Adrenal gland (tissue), 12 donors: ENCODE measurements around the gene CCDC148. TPM values are rescaled to one million over a fixed set of nuclear protein-coding genes. Genes with fewer than 3 reads are reported as not detected.
A peak's percentile ranks its signal among the peaks of the same experiment; 100 is the strongest.

Experiments used
- DNase-seq, 7 donors: peaks; one replicate each; pipeline ENCODE4 v3.0.0-alpha.2; 2019 to 2020
- H3K27ac ChIP-seq, 5 donors: fragments of 200-600 bp; sonication (generic) in 4 of 5; 1 replicate in 3 of 5; 2 replicates in 2 of 5; pipeline versions ENCODE4 v1.5.1 to v1.8.0; 2016 to 2020; ENCODE audit warnings: mild to moderate bottlenecking in 1 of 5
- H3K27me3 ChIP-seq: fragments of 200-600 bp; 2 replicates; pipeline ENCODE4 v1.8.0; 2021
- H3K36me3 ChIP-seq, 2 donors: fragments of 200-600 bp; replicated peaks in 1 of 2; 1 replicate in 1 of 2; 2 replicates in 1 of 2; pipeline versions ENCODE4 v1.5.1 to v1.8.0; 2018 to 2022
- H3K4me1 ChIP-seq, 2 donors: fragments of 200-600 bp; replicated peaks in 1 of 2; 1 replicate in 1 of 2; 2 replicates in 1 of 2; pipeline versions ENCODE4 v1.5.1 to v1.8.0; 2018 to 2021
- H3K4me3 ChIP-seq, 4 donors: fragments of 200-600 bp; sonication (generic) in 3 of 4; one replicate each; pipeline ENCODE4 v1.5.1; 2016 to 2018
- H3K9me3 ChIP-seq, 3 donors: fragments of 200-600 bp; sonication (generic) in 1 of 3; replicated peaks in 1 of 3; 1 replicate in 2 of 3; 2 replicates in 1 of 3; pipeline versions ENCODE4 v1.5.1 to v1.8.0; 2016 to 2021
- POLR2A ChIP-seq, 2 donors: fragments of 450-650 bp; IDR thresholded peaks; one replicate each; pipeline ENCODE4 v1.6.1; 2017; ENCODE audit warnings: antibody characterized with exemption in 2 of 2, mild to moderate bottlenecking in 2 of 2, moderate library complexity in 1 of 2
- WGBS, 4 donors: extraction: QIAGEN DNeasy Blood & Tissue Kit in 2 of 4; methylation state at CpG; one replicate each; pipeline versions ENCODE4 v1.1.5 to v1.1.7; 2013 to 2017; 5-methylcytosine and 5-hydroxymethylcytosine counted together
- intact Hi-C, 2 donors: fragments of 100-400 bp; cut with DNase I; formaldehyde crosslinking; loops; one replicate each; pipeline versions ENCODE4 v1.14.1 to v1.15.0; 2022 to 2023
- polyA plus RNA-seq, 3 donors: library from polyadenylated mRNA; stranded (reverse); fragments of 200-250 nt in 2 of 3; fragments of 350-450 nt in 1 of 3; fragmentation: Illumina TruSeq in 1 of 3; extraction: RNeasy Lipid Tissue Mini Kit (QIAGEN cat#74804) in 1 of 3; gene quantifications; one replicate each; pipeline ENCODE4 v1.2.3, GENCODE V29; 2013 to 2014
- total RNA-seq, 9 donors: library from RNA; depleted of rRNA in 4 of 9; stranded (reverse); fragments of >200 nt in 4 of 9; fragments of 120-200 nt in 1 of 9; fragmentation: NEBNext Ultra II Directional in 1 of 9; extraction: Animal tissue kit (Norgen Biotek cat#: 25700) in 1 of 9; gene quantifications; one replicate each; pipeline versions ENCODE4 v1.1.0 to v1.2.4, GENCODE V29; 2013 to 2023
- TF ChIP-seq, protein P1 (sequence below), 6 experiments: fragments of 450-650 bp in 4 of 6; fragments of 200-600 bp in 2 of 6; sonication (generic) in 1 of 6; IDR thresholded peaks; 1 replicate in 5 of 6; 2 replicates in 1 of 6; pipeline versions ENCODE4 v1.5.1 to v1.8.0; 2016 to 2021; ENCODE audit warnings: antibody characterized with exemption in 6 of 6, mild to moderate bottlenecking in 2 of 6, moderate library complexity in 1 of 6
- donor health status: healthy with polysubstance abuse.
- donor health status: Bipolar disorder and iron deficiency.
- donor health status: DM: yes; HTN: yes; CAD: no.
- donor health status: DM: no; HTN: no; CAD: no.
- donor health status: DM: no; HTN: no; CAD: no.
- donor health status: DM: yes; HTN: yes; CAD: no.

CCDC148 gene
- total and polyA plus RNA-seq, 12 donors = 0.24 to 1.6 (median 0.56) TPM; not detected in 2

DNA sequence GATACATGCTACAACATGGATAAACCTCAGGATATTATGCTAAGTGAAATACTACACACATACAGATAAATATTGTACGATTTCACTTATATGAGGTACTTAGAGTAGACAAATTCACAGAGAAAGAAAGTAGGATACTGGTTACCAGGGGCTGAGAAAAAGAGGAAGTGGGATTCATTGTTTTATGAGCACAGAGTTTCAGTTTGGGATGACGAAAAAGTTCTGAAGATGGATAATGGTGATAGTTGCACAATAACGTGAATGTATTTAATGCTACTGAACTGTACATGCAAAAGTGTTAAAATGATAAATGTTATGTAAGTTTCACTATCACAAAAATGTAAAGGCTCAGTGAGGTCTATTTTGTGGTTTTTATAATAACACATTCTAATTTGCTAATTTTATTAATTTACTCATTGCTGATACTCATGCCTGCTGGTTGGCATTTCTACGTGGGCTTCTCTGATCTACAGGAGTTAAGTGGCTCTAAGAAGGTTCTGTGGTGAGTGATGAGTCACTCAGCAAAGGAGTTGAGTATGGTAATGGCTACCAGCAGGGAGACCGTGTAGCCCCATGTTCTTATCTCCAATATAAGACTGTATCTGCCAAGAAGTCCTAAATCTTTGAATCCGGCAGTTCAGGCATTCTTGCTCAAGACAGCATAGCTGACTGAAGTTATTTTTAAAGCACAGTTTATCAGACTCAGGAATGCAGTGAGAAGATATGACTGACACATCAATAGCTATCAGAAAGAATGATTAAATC, 313.8 kb downstream of the CCDC148 start:
- intact Hi-C loops = no loop called here
- 40 to 49% (median 42%) methylated on average over 6 of the region's 6 CpGs for WGBS, 4 donors
- no peaks in the 10 kb centered on the region for H3K27me3 ChIP-seq
- H3K9me3 ChIP-seq = no peaks in the 10 kb centered on the region
- no peak overlapping the region for H3K4me3 ChIP-seq
- DNase-seq = peak in 4 of 7 donors; percentile 11 to 25 (median 20)
- H3K27ac ChIP-seq = no peak overlapping the region
- no peaks in the 10 kb centered on the region for H3K36me3 ChIP-seq
- TF ChIP-seq, protein P1, sequence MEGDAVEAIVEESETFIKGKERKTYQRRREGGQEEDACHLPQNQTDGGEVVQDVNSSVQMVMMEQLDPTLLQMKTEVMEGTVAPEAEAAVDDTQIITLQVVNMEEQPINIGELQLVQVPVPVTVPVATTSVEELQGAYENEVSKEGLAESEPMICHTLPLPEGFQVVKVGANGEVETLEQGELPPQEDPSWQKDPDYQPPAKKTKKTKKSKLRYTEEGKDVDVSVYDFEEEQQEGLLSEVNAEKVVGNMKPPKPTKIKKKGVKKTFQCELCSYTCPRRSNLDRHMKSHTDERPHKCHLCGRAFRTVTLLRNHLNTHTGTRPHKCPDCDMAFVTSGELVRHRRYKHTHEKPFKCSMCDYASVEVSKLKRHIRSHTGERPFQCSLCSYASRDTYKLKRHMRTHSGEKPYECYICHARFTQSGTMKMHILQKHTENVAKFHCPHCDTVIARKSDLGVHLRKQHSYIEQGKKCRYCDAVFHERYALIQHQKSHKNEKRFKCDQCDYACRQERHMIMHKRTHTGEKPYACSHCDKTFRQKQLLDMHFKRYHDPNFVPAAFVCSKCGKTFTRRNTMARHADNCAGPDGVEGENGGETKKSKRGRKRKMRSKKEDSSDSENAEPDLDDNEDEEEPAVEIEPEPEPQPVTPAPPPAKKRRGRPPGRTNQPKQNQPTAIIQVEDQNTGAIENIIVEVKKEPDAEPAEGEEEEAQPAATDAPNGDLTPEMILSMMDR (IDR thresholded peaks at IDR 0.05) = no peak
- no peak for TF ChIP-seq POLR2A (IDR thresholded peaks at IDR 0.05)
- no peaks in the 10 kb centered on the region for H3K4me1 ChIP-seq

DNA sequence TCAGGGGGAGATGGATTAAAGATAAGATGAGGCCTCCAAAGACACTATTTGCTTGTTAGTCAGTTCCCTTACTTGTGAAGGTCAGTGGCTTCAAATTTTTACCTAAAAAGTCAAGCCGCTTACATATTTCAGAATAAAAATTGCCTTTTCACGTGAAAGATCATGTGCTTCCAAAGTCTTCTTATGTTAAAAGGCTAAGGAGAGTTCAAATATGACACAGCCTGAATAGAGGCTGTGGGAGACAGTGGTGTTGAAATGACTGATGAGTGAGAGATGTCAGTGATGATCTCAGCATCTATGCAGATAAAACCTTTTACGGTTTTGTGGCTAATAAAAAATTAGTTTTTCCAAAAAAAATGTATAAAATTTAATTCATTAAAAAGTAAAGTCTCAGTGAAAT, 314.4 kb downstream of the CCDC148 start:
- 64 to 75% (median 70%) methylated on average over 3 of the region's 3 CpGs for WGBS, 4 donors
- Histone ChIP-seq H3K36me3 (no peaks in the 10 kb centered on the region), H3K9me3 (no peaks in the 10 kb centered on the region), H3K4me1 (no peaks in the 10 kb centered on the region), H3K4me3 (no peak overlapping the region), H3K27me3 (no peaks in the 10 kb centered on the region), H3K27ac (no peak overlapping the region)
- intact Hi-C loops = no loop called here
- DNase-seq = no peak
- TF ChIP-seq POLR2A (IDR thresholded peaks at IDR 0.05) = no peak
- TF ChIP-seq, protein P1 (IDR thresholded peaks at IDR 0.05) = no peak

DNA sequence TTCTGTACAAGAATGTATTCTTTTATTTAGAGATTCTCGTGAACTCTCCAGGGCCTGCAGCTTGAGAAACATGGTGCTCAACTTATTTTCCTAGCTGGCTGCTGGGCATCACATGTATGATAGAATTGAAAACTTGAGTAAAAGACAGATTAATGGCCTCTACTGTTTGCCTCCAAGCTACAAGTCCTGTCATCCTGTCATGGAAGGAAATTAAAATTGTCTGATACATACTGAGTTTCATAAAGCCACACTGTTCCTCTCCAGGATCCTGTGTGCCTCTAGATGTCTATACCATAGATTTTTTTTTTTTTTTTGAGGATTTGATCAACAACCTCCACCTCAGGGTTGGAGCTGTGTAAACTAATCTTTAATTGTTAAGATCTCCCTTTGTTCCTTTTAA, 316.4 kb downstream of the CCDC148 start:
- no peak for DNase-seq
- no peak overlapping the region for H3K4me3 ChIP-seq
- no peaks in the 10 kb centered on the region for H3K9me3 ChIP-seq
- 92 to 96% (median 93%) methylated on average over 1 of the region's 1 CpG for WGBS, 4 donors
- H3K36me3 ChIP-seq = no peaks in the 10 kb centered on the region
- TF ChIP-seq, protein P1 (IDR thresholded peaks at IDR 0.05) = no peak
- no peak for TF ChIP-seq POLR2A (IDR thresholded peaks at IDR 0.05)
- no peaks in the 10 kb centered on the region for H3K27me3 ChIP-seq
- H3K27ac ChIP-seq = no peak overlapping the region
- H3K4me1 ChIP-seq = no peaks in the 10 kb centered on the region
- intact Hi-C loops = no loop called here

DNA sequence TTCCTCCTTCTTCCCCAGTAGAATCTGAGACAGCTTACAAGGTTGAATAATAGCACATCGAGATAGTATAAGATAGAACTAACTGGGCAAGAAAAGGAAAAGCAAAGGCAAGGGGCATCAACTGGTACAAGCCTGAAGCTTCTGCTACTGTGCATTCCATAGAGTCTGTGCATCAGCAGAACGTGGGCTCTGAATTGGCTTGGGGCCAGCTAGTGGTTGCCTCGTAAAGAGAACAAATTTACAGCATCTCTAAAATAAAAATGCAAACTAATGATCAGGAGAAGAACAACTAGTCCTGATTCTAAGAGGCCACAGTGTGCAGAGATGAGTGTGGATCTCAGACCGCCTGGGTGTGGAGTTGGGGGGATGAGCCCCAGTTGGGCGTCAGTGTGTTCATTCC, 318.3 kb downstream of the CCDC148 start:
- Histone ChIP-seq H3K4me3 (no peak overlapping the region), H3K36me3 (no peaks in the 10 kb centered on the region), H3K4me1 (no peaks in the 10 kb centered on the region), H3K9me3 (no peaks in the 10 kb centered on the region), H3K27ac (no peak overlapping the region), H3K27me3 (no peaks in the 10 kb centered on the region)
- intact Hi-C loops = no loop called here
- no peak for DNase-seq
- TF ChIP-seq, protein P1 (IDR thresholded peaks at IDR 0.05) = no peak
- TF ChIP-seq POLR2A (IDR thresholded peaks at IDR 0.05) = no peak
- WGBS, 4 donors = 49 to 59% (median 54%) methylated on average over 5 of the region's 5 CpGs
